ENCODE measurements around the gene CASR.

GRCh38 chr3:122322095-122323075 lies 138.9 kb downstream of the CASR start:
- no peak for TF ChIP-seq POLR2A (IDR thresholded peaks at IDR 0.05)
- TF ChIP-seq CTCF (IDR thresholded peaks at IDR 0.05) = no peak
- TF ChIP-seq EP300 (IDR thresholded peaks at IDR 0.05) = no peak

All from tibial nerve (tissue), 4 donors.